K562 (cell line): ENCODE measurements around the gene HMOX1. TPM values are rescaled to one million over a fixed set of nuclear protein-coding genes. Genes with fewer than 3 reads are reported as not detected.

ENCODE experiments used
- ATAC-seq: fragments of 200-7000 bp; cut with Tn5 transposase; 3 replicates; pipeline ENCODE4 v1.9.1; 2020; ENCODE audit warnings: moderate library complexity
- BruUV-seq: library from RNA; stranded (reverse); fragments of 400-500 nt; replicated peaks from 2 replicates; lab custom pipeline; 2021; lab: Mats Ljungman, UMichigan
- CTCF ChIA-PET: fragments of 300-600 bp; formaldehyde crosslinking; extraction: SDS; loops from one replicate; lab custom pipeline; 2021; ENCODE audit warnings: low intra/inter-chr PET ratio; lab: Yijun Ruan, JAX
- POLR2A ChIA-PET: fragments of 300-600, 350-650 bp; sonication (Branson Sonifier 250); formaldehyde crosslinking; extraction: SDS; loops from one replicate; lab custom pipeline; 2021; ENCODE audit warnings: antibody characterized with exemption, inconsistent platforms; lab: Yijun Ruan, JAX
- DNase-seq, 4 experiments: peaks; one replicate each; pipeline versions ENCODE4 v3.0.0 to v3.0.0-alpha.2; 2011 to 2018; ENCODE audit warnings: low spot score in 3 of 4, mixed read lengths in 3 of 4; ENCODE audit errors: extremely low read depth in 1 of 4
- FAIRE-seq: peaks from 2 replicates; lab custom pipeline; 2011; peaks lifted over from hg19 to GRCh38; lab: Jason Lieb, UNC
- H2AFZ ChIP-seq: 2 replicates; pipeline ENCODE4 v1.6.0; 2011; ENCODE audit warnings: low read depth, low read length, control low read depth, inconsistent platforms
- H3K27ac ChIP-seq: fragments of 200-600 bp; 3 replicates; pipeline ENCODE4 v1.8.0; 2011; ENCODE audit warnings: low read depth, mild to moderate bottlenecking, control low read depth, inconsistent platforms, low read length, moderate library complexity, mixed read lengths; ENCODE audit errors: extremely low read depth
- H3K27me3 ChIP-seq, 2 experiments: fragments of 300-600 bp in 1 of 2; 2 replicates in 1 of 2; 3 replicates in 1 of 2; pipeline versions ENCODE4 v1.6.0 to v1.8.0; 2011; ENCODE audit warnings: inconsistent platforms in 2 of 2, low read length in 2 of 2, mild to moderate bottlenecking in 1 of 2, mixed read lengths in 1 of 2, moderate library complexity in 1 of 2; ENCODE audit not compliant: control insufficient read depth in 2 of 2, insufficient read depth in 2 of 2
- H3K36me3 ChIP-seq: fragments of 300-600 bp; 3 replicates; pipeline ENCODE4 v1.8.0; 2011; ENCODE audit warnings: mild to moderate bottlenecking, low read length, inconsistent platforms; ENCODE audit not compliant: control insufficient read depth, insufficient read depth
- H3K4me1 ChIP-seq, 2 experiments: fragments of 200-600 bp in 1 of 2; replicated peaks in 1 of 2; 2 replicates in 1 of 2; 3 replicates in 1 of 2; pipeline versions ENCODE4 v1.5.1 to v1.8.0; 2011; ENCODE audit warnings: inconsistent platforms in 2 of 2, low read length in 2 of 2, mild to moderate bottlenecking in 1 of 2, mixed read lengths in 1 of 2, moderate library complexity in 1 of 2; ENCODE audit not compliant: control insufficient read depth in 2 of 2, insufficient read depth in 2 of 2
- H3K4me2 ChIP-seq: 2 replicates; pipeline ENCODE4 v1.6.1; 2011; ENCODE audit warnings: low read length, control low read depth, inconsistent platforms, mixed read lengths; ENCODE audit not compliant: insufficient read depth
- H3K4me3 ChIP-seq: fragments of 200-600 bp; sonication (generic), shearing (Covaris generic); 2 replicates; pipeline ENCODE4 v1.5.1; 2016; ENCODE audit warnings: control low read depth, inconsistent platforms
- H3K79me2 ChIP-seq: fragments of 200-600 bp; 3 replicates; pipeline ENCODE4 v1.8.0; 2011; ENCODE audit warnings: low read length, inconsistent platforms; ENCODE audit not compliant: control insufficient read depth, insufficient read depth
- H3K9ac ChIP-seq, 2 experiments: 2 replicates each; pipeline versions ENCODE4 v1.6.0 to v1.6.1; 2011; ENCODE audit warnings: low read depth in 2 of 2, low read length in 2 of 2, control low read depth in 1 of 2, inconsistent platforms in 1 of 2, mild to moderate bottlenecking in 1 of 2, mixed read lengths in 1 of 2; ENCODE audit not compliant: insufficient read depth in 1 of 2
- H3K9me1 ChIP-seq: one replicate; pipeline ENCODE4 v1.6.0; 2011; ENCODE audit warnings: inconsistent platforms, mild to moderate bottlenecking, low read length, moderate library complexity; ENCODE audit not compliant: control insufficient read depth, insufficient read depth
- H3K9me3 ChIP-seq: replicated peaks from 2 replicates; pipeline ENCODE4 v1.5.1; 2011; ENCODE audit warnings: low read depth, low read length, inconsistent platforms; ENCODE audit not compliant: control insufficient read depth, insufficient read depth
- H4K20me1 ChIP-seq: replicated peaks from 2 replicates; pipeline ENCODE4 v1.6.1; 2011; ENCODE audit warnings: low read length, inconsistent platforms, mixed read lengths; ENCODE audit not compliant: control insufficient read depth, insufficient read depth
- HDGF ChIP-seq: fragments of 450-650 bp; IDR thresholded peaks from 2 replicates; pipeline ENCODE4 v1.6.1; 2016
- RBM25 ChIP-seq: fragments of 200-400 bp; formaldehyde crosslinking; IDR thresholded peaks from 2 replicates; pipeline ENCODE4 v1.6.1; 2018; ENCODE audit warnings: low read length, low read depth, moderate library complexity; ENCODE audit not compliant: severe bottlenecking
- ZFP36 ChIP-seq: fragments of 150-350 bp; IDR thresholded peaks from 2 replicates; pipeline ENCODE4 v1.6.1; 2018; ENCODE audit warnings: low read length, low read depth; ENCODE audit not compliant: partially characterized antibody
- ZSCAN29 ChIP-seq: fragments of 450-650 bp; IDR thresholded peaks from 2 replicates; pipeline ENCODE4 v1.6.1; 2017
- WGBS: fragments of 100-300 bp; shearing (Covaris generic); methylation state at CpG from one replicate; pipeline ENCODE4 v1.1.6; 2016; ENCODE audit warnings: low coverage, mixed read lengths; ENCODE audit not compliant: insufficient coverage; ENCODE audit errors: missing lambda C conversion rate; 5-methylcytosine and 5-hydroxymethylcytosine counted together
- in situ Hi-C: fragments of 300-500 bp; cut with MboI; formaldehyde crosslinking; loops from 4 replicates; pipeline ENCODE4 v1.15.0; 2018; ENCODE audit warnings: inconsistent platforms, mixed read lengths
- intact Hi-C: fragments of 100-400 bp; cut with micrococcal nuclease; formaldehyde crosslinking; loops from 2 replicates; pipeline ENCODE4 v1.14.2; 2022
- polyA plus RNA-seq, 8 experiments: library from polyadenylated mRNA; depleted of rRNA in 4 of 8; stranded (reverse) in 5 of 8; unstranded in 3 of 8; fragments of >200 nt; fragmentation: Nextera tagmentation in 2 of 8; fragmentation: Illumina TruSeq in 1 of 8; extraction: Ambion mirVana in 2 of 8; extraction: Trizol in 1 of 8; gene quantifications; 2 replicates each; pipeline versions ENCODE4 v1.2.1 to v1.2.3, GENCODE V29; 2011 to 2014; ENCODE audit warnings: inconsistent platforms in 1 of 8, missing spikeins in 1 of 8
- total RNA-seq, 7 experiments: library from RNA; depleted of rRNA in 6 of 7; stranded (reverse); fragments of >200 nt in 6 of 7; fragmentation: Illumina TruSeq in 2 of 7; extraction: Trizol in 2 of 7; gene quantifications; 2 replicates each; pipeline versions ENCODE4 v1.2.1 to v1.2.3, GENCODE V29; 2011 to 2021; ENCODE audit warnings: low replicate concordance in 1 of 7

Gene HMOX1
- total and polyA plus RNA-seq, 9 of the 15 experiments (the other 6 are each of a cell fraction or from before 2014, with no cell fraction given), result not detected

GRCh38 chr22:35354068-35354467, 26.8 kb upstream of the HMOX1 start:
- DNase-seq, result no peak
- no peak overlapping the region for H2AFZ ChIP-seq
- no peaks in the 10 kb centered on the region for H3K9me3 ChIP-seq
- no peaks in the 10 kb centered on the region for H3K79me2 ChIP-seq
- H3K27ac ChIP-seq, result no peak overlapping the region
- no peaks in the 10 kb centered on the region for H3K27me3 ChIP-seq
- H3K9ac ChIP-seq, result no peak overlapping the region
- no peaks in the 10 kb centered on the region for H3K9me1 ChIP-seq
- TF ChIP-seq RBM25, result peak; percentile 19
- peak; percentile 62 for TF ChIP-seq ZFP36
- no peak for TF ChIP-seq ZSCAN29
- TF ChIP-seq, all 486 proteins: peak for 2
- intact Hi-C loops, result loop anchor here (5.0 to 10.0 kb wide), 3 partner anchors 51 to 768 kb away; partner anchors contain the start of gene MCM5
- no peak overlapping the region for H3K4me3 ChIP-seq
- no peak overlapping the region for H3K4me2 ChIP-seq
- no peak for FAIRE-seq
- no peak for ATAC-seq
- ChIA-PET POLR2A (no interaction called here), CTCF (interaction anchor here (0.7 kb wide), 1 partner anchor 269 kb away, joined by 3 read pairs; no protein-coding TSS in a partner anchor)
- peaks cover 5 to 23% of the 10 kb centered on the region in 2 experiments; a peak in 4 of 5 replicates for H3K4me1 ChIP-seq
- in situ Hi-C loops, result loop anchor here (5.0 to 10.0 kb wide), 2 partner anchors 228 to 771 kb away; no protein-coding TSS in a partner anchor
- 65% methylated on average over 2 of the region's 4 CpGs for WGBS
- no TSS peak for BruUV-seq
- H3K36me3 ChIP-seq, result no peaks in the 10 kb centered on the region
- H4K20me1 ChIP-seq, result no peaks in the 10 kb centered on the region

GRCh38 chr22:35357883-35358621, 22.8 kb upstream of the HMOX1 start:
- H3K9me3 ChIP-seq, result no peaks in the 10 kb centered on the region
- H2AFZ ChIP-seq, result no peak overlapping the region
- H3K4me2 ChIP-seq, result no peak overlapping the region
- in situ Hi-C loops (loop anchor here (10.0 kb wide), 1 partner anchor 767 kb away; no protein-coding TSS in a partner anchor), intact Hi-C loops (loop anchor here (10.0 kb wide), 2 partner anchors 47 to 107 kb away; partner anchors contain the start of gene MCM5)
- H3K4me3 ChIP-seq, result no peak overlapping the region
- no peak for FAIRE-seq
- no TSS peak for BruUV-seq
- POLR2A ChIA-PET, result interaction anchor here (1.8 kb wide), 1 partner anchor 12 kb away, joined by 3 read pairs; no protein-coding TSS in a partner anchor
- CTCF ChIA-PET, result no interaction called here
- no peaks in the 10 kb centered on the region for H3K79me2 ChIP-seq
- H3K27me3 ChIP-seq, result no peaks in the 10 kb centered on the region
- no peak overlapping the region for H3K9ac ChIP-seq
- no peaks in the 10 kb centered on the region for H4K20me1 ChIP-seq
- ATAC-seq, result no peak
- H3K4me1 ChIP-seq, result peaks cover 0 to 4% of the 10 kb centered on the region in 2 experiments; a peak in 3 of 5 replicates
- no peak for DNase-seq
- H3K9me1 ChIP-seq, result no peaks in the 10 kb centered on the region
- H3K27ac ChIP-seq, result no peak overlapping the region
- H3K36me3 ChIP-seq, result no peaks in the 10 kb centered on the region
- WGBS, result 41% methylated on average over 4 of the region's 6 CpGs
- TF ChIP-seq HDGF, result no peak
- peak; percentile 47 for TF ChIP-seq RBM25
- TF ChIP-seq, all 486 proteins: peak for 1
